HUES6 (cell line): ENCODE data around the gene GARS1.

Source experiments
- H3K27ac ChIP-seq: 2 replicates; pipeline ENCODE4 v1.7.0; 2013; ENCODE audit warnings: low read depth, mild to moderate bottlenecking, low read length, inconsistent platforms
- H3K27me3 ChIP-seq: 2 replicates; pipeline ENCODE4 v1.6.1; 2013; ENCODE audit warnings: low read length; ENCODE audit not compliant: control insufficient read depth, insufficient read depth
- H3K36me3 ChIP-seq: 2 replicates; pipeline ENCODE4 v1.6.1; 2013; ENCODE audit warnings: low read length; ENCODE audit not compliant: control insufficient read depth, insufficient read depth
- H3K4me1 ChIP-seq: 2 replicates; pipeline ENCODE4 v1.6.1; 2013; ENCODE audit warnings: low read length; ENCODE audit not compliant: control insufficient read depth, insufficient read depth
- H3K4me3 ChIP-seq: 2 replicates; pipeline ENCODE4 v1.5.1; 2013; ENCODE audit warnings: low read depth, low read length
- H3K9ac ChIP-seq: one replicate; pipeline ENCODE4 v1.6.1; 2013; ENCODE audit warnings: mild to moderate bottlenecking, low read length
- H3K9me3 ChIP-seq: 2 replicates; pipeline ENCODE4 v1.6.1; 2013; ENCODE audit warnings: low read depth, low read length; ENCODE audit not compliant: control insufficient read depth, insufficient read depth

The GARS1 gene

GRCh38 chr7:30656006-30656957 lies 61.6 kb downstream of the GARS1 start:
- Histone ChIP-seq H3K4me1 (no peaks in the 10 kb centered on the region), H3K27ac (no peak overlapping the region), H3K4me3 (no peak overlapping the region), H3K36me3 (peaks cover 3% of the 10 kb centered on the region; the same call in 1 of the 2 replicates), H3K9ac (no peak overlapping the region), H3K27me3 (no peaks in the 10 kb centered on the region), H3K9me3 (no peaks in the 10 kb centered on the region)

- Histone ChIP-seq H3K9ac (no peak overlapping the region), H3K27ac (no peak overlapping the region), H3K4me1 (no peaks in the 10 kb centered on the region), H3K36me3 (peaks cover 3% of the 10 kb centered on the region; the same call in 1 of the 2 replicates), H3K9me3 (no peaks in the 10 kb centered on the region), H3K27me3 (no peaks in the 10 kb centered on the region), H3K4me3 (no peak overlapping the region)
Observed at GRCh38 chr7:30657131-30657530, 62.5 kb downstream of the GARS1 start.

GRCh38 chr7:30658479-30659074 lies 63.9 kb downstream of the GARS1 start:
- Histone ChIP-seq H3K27me3 (no peaks in the 10 kb centered on the region), H3K27ac (no peak overlapping the region), H3K4me1 (no peaks in the 10 kb centered on the region), H3K9me3 (no peaks in the 10 kb centered on the region), H3K36me3 (peaks cover 3% of the 10 kb centered on the region; the same call in 1 of the 2 replicates), H3K9ac (no peak overlapping the region), H3K4me3 (no peak overlapping the region)

GRCh38 chr7:30659312-30659711 lies 64.6 kb downstream of the GARS1 start:
- Histone ChIP-seq H3K9ac (no peak overlapping the region), H3K9me3 (no peaks in the 10 kb centered on the region), H3K4me3 (no peak overlapping the region), H3K4me1 (no peaks in the 10 kb centered on the region), H3K27ac (no peak overlapping the region), H3K36me3 (peaks cover under 1% of the 10 kb centered on the region; the same call in 1 of the 2 replicates), H3K27me3 (no peaks in the 10 kb centered on the region)

GRCh38 chr7:30660331-30661255 lies 65.9 kb downstream of the GARS1 start:
- Histone ChIP-seq H3K4me1 (no peaks in the 10 kb centered on the region), H3K4me3 (no peak overlapping the region), H3K9me3 (no peaks in the 10 kb centered on the region), H3K9ac (no peak overlapping the region), H3K27me3 (no peaks in the 10 kb centered on the region), H3K36me3 (no peaks in the 10 kb centered on the region; the same call in 1 of the 2 replicates), H3K27ac (no peak overlapping the region)

GRCh38 chr7:30661926-30662325 lies 67.2 kb downstream of the GARS1 start:
- Histone ChIP-seq H3K36me3 (no peaks in the 10 kb centered on the region; the same call in 1 of the 2 replicates), H3K27ac (no peak overlapping the region), H3K4me3 (no peak overlapping the region), H3K27me3 (no peaks in the 10 kb centered on the region), H3K9me3 (no peaks in the 10 kb centered on the region), H3K9ac (no peak overlapping the region), H3K4me1 (no peaks in the 10 kb centered on the region)

- H3K4me3 ChIP-seq = no peak overlapping the region
- no peaks in the 10 kb centered on the region for H3K27me3 ChIP-seq
- no peak overlapping the region for H3K27ac ChIP-seq
- no peaks in the 10 kb centered on the region for H3K4me1 ChIP-seq
- H3K9me3 ChIP-seq = no peaks in the 10 kb centered on the region
- H3K36me3 ChIP-seq = no peaks in the 10 kb centered on the region; the same call in 1 of the 2 replicates
- H3K9ac ChIP-seq = no peak overlapping the region
Observed at GRCh38 chr7:30662431-30662939, 67.8 kb downstream of the GARS1 start.

- no peak overlapping the region for H3K4me3 ChIP-seq
- H3K27me3 ChIP-seq = no peaks in the 10 kb centered on the region
- H3K9ac ChIP-seq = no peak overlapping the region
- H3K27ac ChIP-seq = no peak overlapping the region
- H3K9me3 ChIP-seq = no peaks in the 10 kb centered on the region
- H3K4me1 ChIP-seq = no peaks in the 10 kb centered on the region
- no peaks in the 10 kb centered on the region; the same call in 1 of the 2 replicates for H3K36me3 ChIP-seq
Observed at GRCh38 chr7:30663414-30663813, 68.7 kb downstream of the GARS1 start.

GRCh38 chr7:30664184-30664885 lies 69.7 kb downstream of the GARS1 start:
- Histone ChIP-seq H3K9ac (no peak overlapping the region), H3K4me1 (no peaks in the 10 kb centered on the region), H3K27ac (no peak overlapping the region), H3K27me3 (no peaks in the 10 kb centered on the region), H3K4me3 (no peak overlapping the region), H3K9me3 (no peaks in the 10 kb centered on the region), H3K36me3 (no peaks in the 10 kb centered on the region)

GRCh38 chr7:30665043-30665442 lies 70.4 kb downstream of the GARS1 start:
- Histone ChIP-seq H3K27ac (no peak overlapping the region), H3K27me3 (no peaks in the 10 kb centered on the region), H3K4me1 (no peaks in the 10 kb centered on the region), H3K36me3 (no peaks in the 10 kb centered on the region), H3K4me3 (no peak overlapping the region), H3K9me3 (no peaks in the 10 kb centered on the region), H3K9ac (no peak overlapping the region)
